GM19239 (cell line): ENCODE data around the gene UBIAD1.
"Not testable (repeated sequence)": the region's sequence is repeated elsewhere in the genome, so short reads cannot be mapped to it uniquely, and the experiment has no call there.

Experiments used
- DNase-seq: peaks from one replicate; pipeline ENCODE4 v3.0.0; 2011; ENCODE audit warnings: low spot score; ENCODE audit not compliant: insufficient read length
- FAIRE-seq: peaks from 2 replicates; lab custom pipeline; 2011; peaks lifted over from hg19 to GRCh38; lab: Jason Lieb, UNC

The UBIAD1 gene, protein sequence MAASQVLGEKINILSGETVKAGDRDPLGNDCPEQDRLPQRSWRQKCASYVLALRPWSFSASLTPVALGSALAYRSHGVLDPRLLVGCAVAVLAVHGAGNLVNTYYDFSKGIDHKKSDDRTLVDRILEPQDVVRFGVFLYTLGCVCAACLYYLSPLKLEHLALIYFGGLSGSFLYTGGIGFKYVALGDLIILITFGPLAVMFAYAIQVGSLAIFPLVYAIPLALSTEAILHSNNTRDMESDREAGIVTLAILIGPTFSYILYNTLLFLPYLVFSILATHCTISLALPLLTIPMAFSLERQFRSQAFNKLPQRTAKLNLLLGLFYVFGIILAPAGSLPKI

DNA sequence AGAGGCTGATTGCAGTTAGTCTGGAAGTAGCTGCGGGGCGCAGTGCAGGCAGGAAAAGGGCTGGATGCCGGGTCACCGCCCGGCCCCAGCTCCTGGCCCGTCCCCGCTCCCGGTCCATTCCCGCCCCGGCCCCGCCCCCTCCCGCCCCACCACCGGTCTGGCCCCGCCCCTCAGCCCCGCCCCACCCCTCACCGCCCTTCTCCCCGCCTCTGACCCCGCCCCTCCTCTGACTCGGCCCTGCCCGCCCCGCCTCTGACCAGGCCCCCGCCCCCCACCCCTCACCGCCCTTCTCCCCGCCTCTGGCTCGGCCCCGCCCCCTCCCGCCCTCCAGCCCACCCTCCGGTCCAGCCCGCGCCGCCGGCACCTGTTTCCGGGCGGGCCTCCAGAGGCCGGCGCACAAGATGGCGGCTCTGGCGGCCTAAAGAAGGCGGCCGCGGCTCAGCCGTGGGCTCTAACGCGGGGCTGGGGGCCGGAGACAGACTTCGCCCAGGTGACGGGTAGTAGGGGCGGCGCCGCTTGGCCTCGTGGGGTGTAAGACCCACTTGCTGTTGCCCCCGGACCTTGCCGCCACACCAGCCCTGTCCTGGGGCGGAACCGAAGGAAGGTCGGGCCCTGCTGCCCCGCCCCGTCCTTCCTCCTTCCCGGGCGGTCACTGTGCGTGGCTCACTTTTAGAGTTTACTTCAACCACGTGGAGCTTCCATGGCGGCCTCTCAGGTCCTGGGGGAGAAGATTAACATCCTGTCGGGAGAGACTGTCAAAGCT lies at the start of gene UBIAD1:
Gene UBIAD1 (plus strand): TSS at position 367 of the 763 bp plus-strand sequence. CDS start 334 bp downstream, at position 701.
- FAIRE-seq (peak; percentile 75), DNase-seq (peak; percentile 78)

DNA sequence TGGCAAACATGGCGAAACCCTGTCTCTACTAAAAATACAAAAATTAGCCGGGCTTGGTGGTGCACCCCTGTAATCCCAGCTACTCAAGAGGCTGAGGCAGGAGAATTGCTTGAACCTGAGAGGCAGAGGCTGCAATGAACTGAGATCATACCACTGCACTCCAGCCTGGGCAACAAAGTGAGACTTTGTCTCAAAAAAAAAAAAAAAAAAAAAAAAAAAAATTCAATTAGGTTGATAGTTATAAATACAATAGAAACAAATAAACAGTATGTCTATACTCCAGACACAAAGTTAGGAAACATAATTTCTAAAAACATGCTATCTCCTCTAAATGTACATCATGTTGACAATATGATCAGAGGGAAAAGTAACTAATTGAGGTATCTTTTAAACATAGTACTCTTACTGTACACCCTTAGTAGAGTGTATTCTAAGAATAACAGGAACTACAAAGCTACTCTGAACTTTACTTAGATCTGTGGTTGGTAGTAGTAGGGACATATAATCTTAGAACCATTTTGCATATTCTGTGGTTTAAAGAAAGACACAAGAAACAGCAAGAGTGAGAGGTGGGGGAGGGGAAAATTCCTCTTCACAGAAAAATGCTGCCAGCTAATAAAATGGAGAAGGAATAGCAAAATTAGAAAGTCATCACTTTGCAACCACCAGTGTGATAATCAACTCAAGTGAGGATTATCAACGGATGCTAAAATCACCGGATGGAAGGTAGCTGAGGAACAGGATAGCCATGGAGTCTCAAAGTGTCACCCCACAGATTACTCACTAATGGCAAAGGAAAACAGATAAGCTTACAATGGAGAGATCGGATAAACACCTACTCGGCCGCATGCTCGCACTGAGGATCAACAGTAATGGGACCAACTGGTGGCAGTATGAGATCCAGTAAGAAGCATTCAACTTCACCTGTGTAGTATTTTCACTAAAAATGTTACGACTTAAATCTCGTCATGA lies 45.6 kb upstream of the UBIAD1 start:
- FAIRE-seq (peak; percentile 82), DNase-seq (no peak)

DNA sequence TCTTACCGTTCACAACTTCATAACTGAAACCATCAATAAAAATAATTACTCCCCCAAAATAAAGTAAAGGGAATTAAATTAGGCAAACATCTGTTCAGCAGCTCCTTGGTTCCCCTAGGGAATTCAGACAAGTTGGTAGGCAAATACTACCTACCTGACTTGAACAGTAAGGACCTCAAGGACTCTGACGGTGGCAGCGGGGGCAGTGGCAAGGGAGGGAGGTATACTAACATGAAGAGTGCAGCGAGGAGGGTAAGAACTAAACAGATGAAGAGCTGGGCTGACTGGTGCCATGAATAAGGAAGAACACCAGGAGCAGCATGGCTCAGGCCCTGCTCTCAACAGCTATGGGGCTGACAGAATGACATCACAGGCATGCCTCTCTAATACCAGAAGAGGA lies 43.8 kb upstream of the UBIAD1 start:
- no peak for FAIRE-seq
- no peak for DNase-seq

DNA sequence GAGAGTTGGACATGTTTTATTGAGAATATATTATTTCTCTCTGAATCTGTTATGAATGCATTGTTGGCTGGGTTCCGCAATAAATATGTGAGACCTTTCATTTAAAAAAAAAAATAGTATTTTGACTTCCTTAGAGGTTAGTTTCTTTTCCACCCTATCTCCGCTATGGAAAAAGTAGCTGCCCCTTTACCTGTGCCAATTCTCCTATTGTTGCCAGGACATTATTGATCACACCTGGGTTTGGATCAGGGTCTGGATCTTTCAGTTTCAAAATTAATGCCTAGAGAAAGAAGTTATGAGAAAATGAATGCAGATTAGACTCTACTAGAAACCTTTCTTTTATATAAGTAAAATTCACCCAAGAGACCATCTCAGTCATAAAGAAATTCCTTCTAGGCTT lies 39.8 kb upstream of the UBIAD1 start:
- FAIRE-seq (no peak), DNase-seq (no peak)

GRCh38 chr1:11237356-11237755 lies 35.6 kb upstream of the UBIAD1 start:
- DNase-seq (no peak), FAIRE-seq (no peak)

GRCh38 chr1:11238311-11238710 lies 34.7 kb upstream of the UBIAD1 start:
- DNase-seq = no peak
- no peak for FAIRE-seq

GRCh38 chr1:11245248-11245647 lies 27.8 kb upstream of the UBIAD1 start:
- no peak for FAIRE-seq
- no peak for DNase-seq

- no peak for FAIRE-seq
- no peak for DNase-seq
Measured at GRCh38 chr1:11245904-11246719, 26.9 kb upstream of the UBIAD1 start.

- no peak for DNase-seq
- no peak for FAIRE-seq
Measured at GRCh38 chr1:11248169-11248568, 24.8 kb upstream of the UBIAD1 start.

DNA sequence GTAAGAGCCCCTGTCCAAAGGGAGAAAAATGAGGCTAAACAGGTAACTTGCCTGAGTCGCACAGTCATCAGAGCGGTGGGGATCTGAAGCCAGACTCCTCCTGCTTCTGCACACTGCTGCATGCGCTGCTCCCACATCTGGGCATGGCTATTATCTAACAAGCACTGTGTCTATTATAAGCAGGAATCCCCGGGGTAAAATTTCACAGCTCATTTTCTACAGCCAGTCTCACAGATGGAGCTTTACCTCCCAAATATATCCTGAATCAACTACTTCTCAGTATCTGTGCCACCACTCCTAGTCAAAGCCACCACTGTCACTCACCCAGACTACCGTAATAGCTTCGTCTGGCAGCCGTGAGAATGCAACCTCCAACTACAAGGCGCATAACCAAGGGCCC lies 20.5 kb upstream of the UBIAD1 start:
- no peak for FAIRE-seq

GRCh38 chr1:11253226-11253625 lies 19.8 kb upstream of the UBIAD1 start:
- no peak for DNase-seq
- no peak for FAIRE-seq

More for the DNA sequence above, 20.5 kb upstream of the UBIAD1 start:
- DNase-seq = no peak

GRCh38 chr1:11256299-11256698 lies 16.7 kb upstream of the UBIAD1 start:
- FAIRE-seq (no peak), DNase-seq (no peak)

- DNase-seq (peak; percentile 96), FAIRE-seq (peak; percentile 100)
Measured at GRCh38 chr1:11262171-11263049, 10.6 kb upstream of the UBIAD1 start, which contains the start of gene MTOR. TSS of gene MTOR (minus strand) at chr1:11262551. CDS start at chr1:11259409, 3,142 bp downstream.

- no peak for FAIRE-seq
- DNase-seq = no peak
Measured at GRCh38 chr1:11266268-11267074, 6.5 kb upstream of the UBIAD1 start.

GRCh38 chr1:11267350-11268337 lies 5.4 kb upstream of the UBIAD1 start:
- not testable (repeated sequence) for DNase-seq, FAIRE-seq

- peak; percentile 14 for FAIRE-seq
- no peak for DNase-seq
Measured at GRCh38 chr1:11272544-11272831, 510 bp upstream of the UBIAD1 start.
